ENCODE data around the gene TMEM92.

TMEM92 gene

DNA sequence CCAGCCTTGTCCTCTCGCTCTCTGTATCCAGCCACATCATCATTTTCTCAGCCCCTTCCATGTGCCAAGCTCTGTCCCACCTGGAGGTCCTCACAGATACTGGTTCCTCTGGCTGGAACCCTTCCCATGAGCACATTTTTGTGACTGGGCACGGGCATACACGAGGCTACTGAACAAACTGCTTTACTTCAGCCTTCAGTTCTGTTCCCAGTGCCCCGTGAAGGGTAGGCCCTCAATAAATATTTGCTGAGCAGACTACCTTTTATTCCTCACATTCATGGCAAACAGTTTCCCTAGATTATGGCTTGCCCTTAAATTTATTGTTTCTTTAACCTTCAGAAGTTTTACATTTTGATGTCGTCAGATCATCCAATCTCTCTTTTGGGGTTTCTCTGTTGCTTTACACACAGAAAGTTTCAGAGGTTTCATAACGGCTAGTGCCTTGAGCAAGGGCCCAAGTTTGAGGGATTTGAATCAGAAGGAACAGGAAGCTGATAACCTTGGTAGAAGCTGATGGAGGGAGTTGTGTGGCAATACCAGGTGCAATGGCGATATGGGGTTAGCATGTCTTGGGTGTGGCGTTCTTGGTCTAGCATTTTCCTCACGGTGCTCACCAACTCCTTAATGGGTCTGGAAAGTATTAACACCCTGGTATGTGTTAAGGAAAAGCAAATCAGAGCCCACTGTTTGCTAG, 27.8 kb downstream of the TMEM92 start (continued):
- TF ChIP-seq ZFP30 (CRISPR knock-in tag; IDR thresholded peaks at IDR 0.05): no peak
- no peak for TF ChIP-seq TOX (CRISPR knock-in tag; IDR thresholded peaks at IDR 0.05; ENCODE audit: borderline replicate concordance)
- no peak for TF ChIP-seq ZNF565 (CRISPR knock-in tag; conservative IDR thresholded peaks at IDR 0.05; ENCODE audit: low read depth)

DNA sequence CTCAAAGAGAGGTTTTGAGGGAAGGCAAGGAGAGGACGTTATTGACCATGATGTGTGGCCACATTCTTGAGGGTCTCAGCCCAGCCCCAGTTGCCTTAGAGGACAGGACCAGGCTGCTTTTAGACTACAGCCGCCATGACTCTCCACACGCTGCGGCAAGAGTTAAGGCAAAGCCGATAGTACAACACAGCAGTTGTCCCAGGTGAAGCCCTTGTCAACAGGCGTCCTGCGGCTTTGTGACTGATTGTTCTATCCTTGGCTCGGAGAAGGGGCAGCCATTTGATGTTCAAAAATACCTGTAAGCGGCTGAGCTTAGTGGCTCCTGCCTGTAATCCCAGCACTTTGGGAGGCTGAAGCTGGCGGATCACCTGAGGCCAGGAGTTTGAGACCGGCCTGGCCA, 28.8 kb downstream of the TMEM92 start:
- no peak for TF ChIP-seq ZNF8 (CRISPR knock-in tag; IDR thresholded peaks at IDR 0.05)
- no peak for TF ChIP-seq TOX (CRISPR knock-in tag; IDR thresholded peaks at IDR 0.05; ENCODE audit: borderline replicate concordance)
- no peak for TF ChIP-seq ZNF565 (CRISPR knock-in tag; conservative IDR thresholded peaks at IDR 0.05; ENCODE audit: low read depth)
- TF ChIP-seq ESRRG (CRISPR knock-in tag; IDR thresholded peaks at IDR 0.05): no peak
- TF ChIP-seq ZC3H10 (CRISPR knock-in tag; IDR thresholded peaks at IDR 0.05): no peak
- TF ChIP-seq ZNF70 (CRISPR knock-in tag; IDR thresholded peaks at IDR 0.05): no peak
- TF ChIP-seq GLIS3 (CRISPR knock-in tag; IDR thresholded peaks at IDR 0.05): no peak
- no peak for TF ChIP-seq OSR1 (CRISPR knock-in tag; IDR thresholded peaks at IDR 0.05)
- TF ChIP-seq, protein P1, sequence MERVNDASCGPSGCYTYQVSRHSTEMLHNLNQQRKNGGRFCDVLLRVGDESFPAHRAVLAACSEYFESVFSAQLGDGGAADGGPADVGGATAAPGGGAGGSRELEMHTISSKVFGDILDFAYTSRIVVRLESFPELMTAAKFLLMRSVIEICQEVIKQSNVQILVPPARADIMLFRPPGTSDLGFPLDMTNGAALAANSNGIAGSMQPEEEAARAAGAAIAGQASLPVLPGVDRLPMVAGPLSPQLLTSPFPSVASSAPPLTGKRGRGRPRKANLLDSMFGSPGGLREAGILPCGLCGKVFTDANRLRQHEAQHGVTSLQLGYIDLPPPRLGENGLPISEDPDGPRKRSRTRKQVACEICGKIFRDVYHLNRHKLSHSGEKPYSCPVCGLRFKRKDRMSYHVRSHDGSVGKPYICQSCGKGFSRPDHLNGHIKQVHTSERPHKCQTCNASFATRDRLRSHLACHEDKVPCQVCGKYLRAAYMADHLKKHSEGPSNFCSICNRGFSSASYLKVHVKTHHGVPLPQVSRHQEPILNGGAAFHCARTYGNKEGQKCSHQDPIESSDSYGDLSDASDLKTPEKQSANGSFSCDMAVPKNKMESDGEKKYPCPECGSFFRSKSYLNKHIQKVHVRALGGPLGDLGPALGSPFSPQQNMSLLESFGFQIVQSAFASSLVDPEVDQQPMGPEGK (CRISPR knock-in tag; IDR thresholded peaks at IDR 0.05; ENCODE audit: borderline replicate concordance): no peak
- TF ChIP-seq CSDC2 (CRISPR knock-in tag; IDR thresholded peaks at IDR 0.05): no peak
- TF ChIP-seq, protein P2, sequence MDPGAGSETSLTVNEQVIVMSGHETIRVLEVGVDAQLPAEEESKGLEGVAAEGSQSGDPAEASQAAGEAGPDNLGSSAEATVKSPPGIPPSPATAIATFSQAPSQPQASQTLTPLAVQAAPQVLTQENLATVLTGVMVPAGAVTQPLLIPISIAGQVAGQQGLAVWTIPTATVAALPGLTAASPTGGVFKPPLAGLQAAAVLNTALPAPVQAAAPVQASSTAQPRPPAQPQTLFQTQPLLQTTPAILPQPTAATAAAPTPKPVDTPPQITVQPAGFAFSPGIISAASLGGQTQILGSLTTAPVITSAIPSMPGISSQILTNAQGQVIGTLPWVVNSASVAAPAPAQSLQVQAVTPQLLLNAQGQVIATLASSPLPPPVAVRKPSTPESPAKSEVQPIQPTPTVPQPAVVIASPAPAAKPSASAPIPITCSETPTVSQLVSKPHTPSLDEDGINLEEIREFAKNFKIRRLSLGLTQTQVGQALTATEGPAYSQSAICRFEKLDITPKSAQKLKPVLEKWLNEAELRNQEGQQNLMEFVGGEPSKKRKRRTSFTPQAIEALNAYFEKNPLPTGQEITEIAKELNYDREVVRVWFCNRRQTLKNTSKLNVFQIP (CRISPR knock-in tag; IDR thresholded peaks at IDR 0.05; ENCODE audit: borderline replicate concordance, low read depth): no peak
- no peak for TF ChIP-seq ZFP30 (CRISPR knock-in tag; IDR thresholded peaks at IDR 0.05)
- no peak for TF ChIP-seq ISL1 (CRISPR knock-in tag; IDR thresholded peaks at IDR 0.05)
- no peak for ATAC-seq

DNA sequence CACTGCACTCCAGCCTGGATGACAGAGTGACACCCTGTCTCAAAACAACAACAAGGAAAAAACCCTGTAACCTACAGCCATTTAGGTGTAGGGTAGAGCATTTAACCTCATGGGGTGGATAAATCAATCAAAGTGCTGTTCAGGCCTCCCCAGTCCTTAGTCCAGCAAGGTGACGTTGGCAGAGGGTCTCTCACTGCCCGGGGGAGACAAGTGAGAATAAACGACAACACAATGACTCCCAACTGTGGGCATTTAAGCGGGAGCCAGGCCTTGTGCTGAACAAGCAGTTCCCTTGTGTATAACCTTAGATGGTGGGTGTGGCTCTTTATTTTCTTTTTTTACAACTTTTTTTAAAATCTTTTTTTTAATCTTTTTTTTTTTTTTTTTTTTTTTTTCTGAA, 29.3 kb downstream of the TMEM92 start:
- TF ChIP-seq ZFP30 (CRISPR knock-in tag; IDR thresholded peaks at IDR 0.05) (no peak), ARNTL (CRISPR knock-in tag; IDR thresholded peaks at IDR 0.05; ENCODE audit: borderline replicate concordance, low read depth) (no peak), RARB (CRISPR knock-in tag; IDR thresholded peaks at IDR 0.05) (no peak), ZC3H10 (CRISPR knock-in tag; IDR thresholded peaks at IDR 0.05) (no peak), ZNF565 (CRISPR knock-in tag; conservative IDR thresholded peaks at IDR 0.05; ENCODE audit: low read depth) (no peak), ZNF8 (CRISPR knock-in tag; IDR thresholded peaks at IDR 0.05) (no peak), TOX (CRISPR knock-in tag; IDR thresholded peaks at IDR 0.05; ENCODE audit: borderline replicate concordance) (no peak), CSDC2 (CRISPR knock-in tag; IDR thresholded peaks at IDR 0.05) (no peak), GLIS3 (CRISPR knock-in tag; IDR thresholded peaks at IDR 0.05) (no peak), TCF4 (CRISPR knock-in tag; IDR thresholded peaks at IDR 0.05; ENCODE audit: borderline replicate concordance) (no peak), ESRRG (CRISPR knock-in tag; IDR thresholded peaks at IDR 0.05) (no peak), ZNF70 (CRISPR knock-in tag; IDR thresholded peaks at IDR 0.05) (no peak)
- TF ChIP-seq, protein P1 (CRISPR knock-in tag; IDR thresholded peaks at IDR 0.05; ENCODE audit: borderline replicate concordance): no peak
- TF ChIP-seq, protein P2 (CRISPR knock-in tag; IDR thresholded peaks at IDR 0.05; ENCODE audit: borderline replicate concordance, low read depth): no peak
- ATAC-seq: no peak

DNA sequence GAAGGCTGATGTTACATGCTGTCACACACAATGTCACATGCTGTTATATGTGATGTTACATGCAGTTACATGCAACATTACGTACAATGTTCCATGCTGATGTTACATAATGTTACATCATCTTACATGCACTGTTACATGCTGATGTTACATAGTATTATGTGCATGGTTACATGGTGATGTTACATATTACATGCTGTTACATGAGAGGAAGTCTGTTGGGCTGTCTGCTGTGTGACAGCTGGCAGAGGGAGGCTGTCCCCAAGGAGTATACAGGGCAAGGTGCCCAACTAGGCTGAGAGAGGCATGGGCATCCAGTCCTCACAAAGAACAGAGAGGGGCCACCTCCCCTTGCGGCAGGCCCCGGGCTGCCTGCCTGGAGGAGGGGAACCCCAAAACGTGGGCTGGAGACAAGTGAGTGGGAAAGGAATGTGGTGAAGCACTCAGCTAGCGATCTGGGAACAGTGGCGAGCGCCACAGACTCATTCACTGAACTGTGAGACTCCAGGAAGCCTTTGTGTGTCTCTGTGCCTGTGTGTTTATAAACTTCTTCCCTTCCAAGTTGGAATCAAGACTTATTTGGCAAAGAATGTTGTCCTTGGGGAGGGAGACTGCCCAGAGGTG, 30.6 kb downstream of the TMEM92 start:
- no peak for TF ChIP-seq GLIS3 (CRISPR knock-in tag; IDR thresholded peaks at IDR 0.05)
- no peak for TF ChIP-seq ZC3H10 (CRISPR knock-in tag; IDR thresholded peaks at IDR 0.05)
- TF ChIP-seq ZNF70 (CRISPR knock-in tag; IDR thresholded peaks at IDR 0.05): no peak
- TF ChIP-seq, protein P2 (CRISPR knock-in tag; IDR thresholded peaks at IDR 0.05; ENCODE audit: borderline replicate concordance, low read depth): no peak
- ATAC-seq: no peak; the same call in 2 of the 3 replicates

All from SK-N-SH treated with all-trans-retinoic acid at 6 μM for 48 hours (cell line).